ENCODE results near the gene ANK2.
A peak's percentile ranks its signal among the peaks of the same experiment; 100 is the strongest.

Gene ANK2

GRCh38 chr4:113028074-113028473, 21.4 kb upstream of the ANK2 start:
- no peak overlapping the region for H3K4me2 ChIP-seq (ENCODE audit: low read length, poor library complexity, severe bottlenecking)

DNA sequence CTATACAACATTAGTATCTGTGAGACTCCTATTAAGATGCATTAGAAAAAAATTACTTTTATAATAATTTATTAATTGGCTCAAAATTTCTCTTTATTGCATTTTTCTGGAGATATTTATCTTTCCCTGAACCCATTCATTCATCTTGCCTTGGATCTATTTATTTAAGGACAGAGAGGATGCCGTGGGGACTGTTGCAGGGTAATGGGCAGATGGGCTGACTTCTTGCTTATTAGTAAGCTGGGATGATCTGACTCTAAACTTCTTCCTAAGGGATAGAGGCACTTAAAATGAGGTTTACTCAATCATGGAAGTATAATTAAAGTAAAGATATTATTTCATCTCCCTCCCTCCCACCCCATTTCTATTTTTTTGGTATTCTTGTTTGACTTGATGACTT, 18.2 kb upstream of the ANK2 start:
- no peak for DNase-seq
- Histone ChIP-seq H3K23ac (ENCODE audit: low read length in 2 of 2) (no peak overlapping the region), H3K9ac (ENCODE audit: low read length) (no peak overlapping the region), H3K18ac (ENCODE audit: low read depth in 1 of 2, low read length in 2 of 2) (no peak overlapping the region), H3K4ac (ENCODE audit: low read depth in 1 of 2, low read length in 2 of 2) (no peak overlapping the region), H3K27ac (ENCODE audit: low read length, poor library complexity, severe bottlenecking) (no peak overlapping the region), H2BK5ac (ENCODE audit: low read depth, low read length, poor library complexity, severe bottlenecking) (no peak overlapping the region), H3K4me3 (ENCODE audit: insufficient read depth in 1 of 2, low read depth in 1 of 2, low read length in 2 of 2) (no peak overlapping the region), H4K91ac (ENCODE audit: low read length) (no peak overlapping the region), H3K4me2 (ENCODE audit: low read length, poor library complexity, severe bottlenecking) (no peak overlapping the region), H3K14ac (ENCODE audit: low read length in 2 of 2) (no peak overlapping the region), H2BK15ac (ENCODE audit: low read depth, poor library complexity, severe bottlenecking) (no peak overlapping the region), H2BK12ac (ENCODE audit: low read length in 2 of 2) (no peak overlapping the region), H4K8ac (ENCODE audit: low read length) (no peak overlapping the region), H2AFZ (ENCODE audit: low read depth, low read length) (no peak overlapping the region), H3K36me3 (ENCODE audit: control insufficient read depth in 1 of 2, insufficient read depth in 2 of 2, low read depth in 1 of 2, low read length in 2 of 2) (no peaks in the 10 kb centered on the region), H3K79me1 (replicated peaks; ENCODE audit: low read length, poor library complexity, severe bottlenecking) (no peaks in the 10 kb centered on the region), H2BK120ac (ENCODE audit: low read depth, low read length) (no peak overlapping the region), H3K9me3 (ENCODE audit: control insufficient read depth, low read length) (no peaks in the 10 kb centered on the region), H2AK5ac (ENCODE audit: low read length, severe bottlenecking) (no peak overlapping the region), H3K27me3 (ENCODE audit: control insufficient read depth in 1 of 2, insufficient read depth in 1 of 2, low read length in 2 of 2) (no peaks in the 10 kb centered on the region), H3K4me1 (ENCODE audit: control insufficient read depth, insufficient read depth, low read depth, low read length) (peaks cover 1% of the 10 kb centered on the region)
- WGBS: no CpG with 5 or more reads among the region's 1 CpG

More at GRCh38 chr4:113028074-113028473, 21.4 kb upstream of the ANK2 start:
- H2AFZ ChIP-seq (ENCODE audit: low read depth, low read length): no peak overlapping the region
- no peak overlapping the region for H4K91ac ChIP-seq (ENCODE audit: low read length)
- no peak overlapping the region for H3K23ac ChIP-seq (ENCODE audit: low read length in 2 of 2)
- H2BK120ac ChIP-seq (ENCODE audit: low read depth, low read length): no peak overlapping the region
- peaks cover 1% of the 10 kb centered on the region for H3K4me1 ChIP-seq (ENCODE audit: control insufficient read depth, insufficient read depth, low read depth, low read length)
- H4K8ac ChIP-seq (ENCODE audit: low read length): no peak overlapping the region
- H3K14ac ChIP-seq (ENCODE audit: low read length in 2 of 2): no peak overlapping the region
- H3K18ac ChIP-seq (ENCODE audit: low read depth in 1 of 2, low read length in 2 of 2): no peak overlapping the region
- no peak overlapping the region for H2BK12ac ChIP-seq (ENCODE audit: low read length in 2 of 2)
- no peaks in the 10 kb centered on the region for H3K79me1 ChIP-seq (replicated peaks; ENCODE audit: low read length, poor library complexity, severe bottlenecking)
- no peaks in the 10 kb centered on the region for H3K9me3 ChIP-seq (ENCODE audit: control insufficient read depth, low read length)
- H3K27me3 ChIP-seq (ENCODE audit: control insufficient read depth in 1 of 2, insufficient read depth in 1 of 2, low read length in 2 of 2): no peaks in the 10 kb centered on the region
- H3K36me3 ChIP-seq (ENCODE audit: control insufficient read depth in 1 of 2, insufficient read depth in 2 of 2, low read depth in 1 of 2, low read length in 2 of 2): no peaks in the 10 kb centered on the region
- H3K27ac ChIP-seq (ENCODE audit: low read length, poor library complexity, severe bottlenecking): no peak overlapping the region
- 92% methylated on average over 2 of the region's 2 CpGs for WGBS
- H2BK5ac ChIP-seq (ENCODE audit: low read depth, low read length, poor library complexity, severe bottlenecking): no peak overlapping the region
- no peak for DNase-seq
- no peak overlapping the region for H3K9ac ChIP-seq (ENCODE audit: low read length)
- peak overlapping the region; percentile 2 for H2AK5ac ChIP-seq (ENCODE audit: low read length, severe bottlenecking)
- no peak overlapping the region for H3K4me3 ChIP-seq (ENCODE audit: insufficient read depth in 1 of 2, low read depth in 1 of 2, low read length in 2 of 2)
- no peak overlapping the region for H3K4ac ChIP-seq (ENCODE audit: low read depth in 1 of 2, low read length in 2 of 2)
- H2BK15ac ChIP-seq (ENCODE audit: low read depth, poor library complexity, severe bottlenecking): no peak overlapping the region

GRCh38 chr4:113040793-113041192, 8.7 kb upstream of the ANK2 start:
- Histone ChIP-seq H3K79me1 (replicated peaks; ENCODE audit: low read length, poor library complexity, severe bottlenecking) (no peaks in the 10 kb centered on the region), H4K8ac (ENCODE audit: low read length) (no peak overlapping the region)

DNA sequence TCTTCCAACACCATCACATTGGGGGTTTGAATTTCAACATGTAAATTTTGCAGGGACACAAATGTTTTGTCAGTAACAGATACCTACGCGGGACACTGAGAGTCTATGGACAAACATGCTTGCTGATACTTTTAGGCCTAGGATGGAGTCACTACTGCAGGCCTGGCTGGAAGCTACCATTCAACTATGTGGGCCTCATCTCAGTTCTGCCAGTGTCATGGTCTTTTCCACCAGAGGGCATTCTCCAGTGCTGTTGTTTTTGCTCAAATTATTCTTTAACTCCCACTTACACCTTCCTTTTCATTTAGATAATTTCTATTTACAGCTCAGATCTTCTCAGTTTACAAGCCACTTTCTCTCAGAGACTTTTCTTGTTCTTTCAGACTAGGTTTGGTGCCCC, 7.0 kb upstream of the ANK2 start:
- WGBS: 42% methylated on average over 2 of the region's 2 CpGs
- no peaks in the 10 kb centered on the region for H3K79me1 ChIP-seq (replicated peaks; ENCODE audit: low read length, poor library complexity, severe bottlenecking)
- no peak overlapping the region for H4K8ac ChIP-seq (ENCODE audit: low read length)
- H3K9ac ChIP-seq (ENCODE audit: low read length): no peak overlapping the region
- no peak overlapping the region for H2BK12ac ChIP-seq (ENCODE audit: low read length in 2 of 2)
- no peak overlapping the region for H3K4ac ChIP-seq (ENCODE audit: low read depth in 1 of 2, low read length in 2 of 2)
- no peak overlapping the region for H2AFZ ChIP-seq (ENCODE audit: low read depth, low read length)
- no peak overlapping the region for H3K18ac ChIP-seq (ENCODE audit: low read depth in 1 of 2, low read length in 2 of 2)
- H3K4me2 ChIP-seq (ENCODE audit: low read length, poor library complexity, severe bottlenecking): no peak overlapping the region
- no peaks in the 10 kb centered on the region for H3K27me3 ChIP-seq (ENCODE audit: control insufficient read depth in 1 of 2, insufficient read depth in 1 of 2, low read length in 2 of 2)
- H2BK120ac ChIP-seq (ENCODE audit: low read depth, low read length): no peak overlapping the region
- H3K36me3 ChIP-seq (ENCODE audit: control insufficient read depth in 1 of 2, insufficient read depth in 2 of 2, low read depth in 1 of 2, low read length in 2 of 2): peaks cover 0 to 2% of the 10 kb centered on the region in 2 experiments
- DNase-seq: no peak
- H4K91ac ChIP-seq (ENCODE audit: low read length): no peak overlapping the region
- H2AK5ac ChIP-seq (ENCODE audit: low read length, severe bottlenecking): no peak overlapping the region
- peaks cover 11% of the 10 kb centered on the region for H3K9me3 ChIP-seq (ENCODE audit: control insufficient read depth, low read length)
- H3K23ac ChIP-seq (ENCODE audit: low read length in 2 of 2): no peak overlapping the region
- H3K4me1 ChIP-seq (ENCODE audit: control insufficient read depth, insufficient read depth, low read depth, low read length): no peaks in the 10 kb centered on the region
- H3K14ac ChIP-seq (ENCODE audit: low read length in 2 of 2): no peak overlapping the region
- no peak overlapping the region for H3K27ac ChIP-seq (ENCODE audit: low read length, poor library complexity, severe bottlenecking)
- H3K4me3 ChIP-seq (ENCODE audit: insufficient read depth in 1 of 2, low read depth in 1 of 2, low read length in 2 of 2): no peak overlapping the region
- no peak overlapping the region for H2BK15ac ChIP-seq (ENCODE audit: low read depth, poor library complexity, severe bottlenecking)
- H2BK5ac ChIP-seq (ENCODE audit: low read depth, low read length, poor library complexity, severe bottlenecking): no peak overlapping the region

More at GRCh38 chr4:113040793-113041192, 8.7 kb upstream of the ANK2 start:
- H2BK12ac ChIP-seq (ENCODE audit: low read length in 2 of 2): no peak overlapping the region
- H3K27me3 ChIP-seq (ENCODE audit: control insufficient read depth in 1 of 2, insufficient read depth in 1 of 2, low read length in 2 of 2): no peaks in the 10 kb centered on the region
- no peak overlapping the region for H2BK15ac ChIP-seq (ENCODE audit: low read depth, poor library complexity, severe bottlenecking)
- no peak overlapping the region for H3K14ac ChIP-seq (ENCODE audit: low read length in 2 of 2)
- peaks cover 11% of the 10 kb centered on the region for H3K9me3 ChIP-seq (ENCODE audit: control insufficient read depth, low read length)
- no peak overlapping the region for H3K4me3 ChIP-seq (ENCODE audit: insufficient read depth in 1 of 2, low read depth in 1 of 2, low read length in 2 of 2)
- H2AK5ac ChIP-seq (ENCODE audit: low read length, severe bottlenecking): no peak overlapping the region
- no peak overlapping the region for H2BK120ac ChIP-seq (ENCODE audit: low read depth, low read length)
- no peak overlapping the region for H4K91ac ChIP-seq (ENCODE audit: low read length)
- no peaks in the 10 kb centered on the region for H3K4me1 ChIP-seq (ENCODE audit: control insufficient read depth, insufficient read depth, low read depth, low read length)
- H3K23ac ChIP-seq (ENCODE audit: low read length in 2 of 2): no peak overlapping the region
- H3K4me2 ChIP-seq (ENCODE audit: low read length, poor library complexity, severe bottlenecking): no peak overlapping the region
- no peak overlapping the region for H3K27ac ChIP-seq (ENCODE audit: low read length, poor library complexity, severe bottlenecking)
- no peak for DNase-seq
- peaks cover 0 to 2% of the 10 kb centered on the region in 2 experiments for H3K36me3 ChIP-seq (ENCODE audit: control insufficient read depth in 1 of 2, insufficient read depth in 2 of 2, low read depth in 1 of 2, low read length in 2 of 2)
- no peak overlapping the region for H3K9ac ChIP-seq (ENCODE audit: low read length)
- no peak overlapping the region for H2BK5ac ChIP-seq (ENCODE audit: low read depth, low read length, poor library complexity, severe bottlenecking)
- no peak overlapping the region for H2AFZ ChIP-seq (ENCODE audit: low read depth, low read length)
- H3K18ac ChIP-seq (ENCODE audit: low read depth in 1 of 2, low read length in 2 of 2): no peak overlapping the region
- 88% methylated on average over 1 of the region's 1 CpG for WGBS
- H3K4ac ChIP-seq (ENCODE audit: low read depth in 1 of 2, low read length in 2 of 2): no peak overlapping the region

All from mesenchymal stem cell (in vitro differentiated cells and primary cell).